Lower leg skin (tissue), 3 donors: ENCODE results near the gene ZDHHC3.

Experiments used
- CTCF ChIP-seq, 3 donors: fragments of 450-650 bp; IDR thresholded peaks; one replicate each; pipeline ENCODE4 v1.5.1; 2016; ENCODE audit warnings: antibody characterized with exemption in 3 of 3, mild to moderate bottlenecking in 3 of 3, moderate library complexity in 2 of 3
- POLR2A ChIP-seq, 2 donors: fragments of 450-650 bp; IDR thresholded peaks; one replicate each; pipeline ENCODE4 v1.6.1; 2016 to 2017; ENCODE audit warnings: antibody characterized with exemption in 2 of 2, mild to moderate bottlenecking in 1 of 2, moderate library complexity in 1 of 2

- TF ChIP-seq CTCF (IDR thresholded peaks at IDR 0.05), result no peak
- TF ChIP-seq POLR2A (IDR thresholded peaks at IDR 0.05), result no peak
These were observed 49.8 kb downstream of the ZDHHC3 start for GRCh38 chr3:44926172-44926571.
